BE2C (cell line): Measurements from ENCODE around the gene UBE2V1. TPM values are rescaled to one million over a fixed set of nuclear protein-coding genes. Genes with fewer than 3 reads are reported as not detected.
A peak's percentile ranks its signal among the peaks of the same experiment; 100 is the strongest.
"Not testable (repeated sequence)": the region's sequence is repeated elsewhere in the genome, so short reads cannot be mapped to it uniquely, and the experiment has no call there.

ENCODE experiments used
- DNase-seq: peaks from one replicate; pipeline ENCODE4 v3.0.0-alpha.2; 2020
- H3K27me3 ChIP-seq: fragments of 250-450 bp; sonication (Bioruptor Pico); 2 replicates; pipeline ENCODE4 v1.5.1; 2020; ENCODE audit warnings: mild to moderate bottlenecking
- H3K36me3 ChIP-seq: fragments of 250-450 bp; sonication (Bioruptor Pico); 2 replicates; pipeline ENCODE4 v1.5.1; 2020; ENCODE audit warnings: mild to moderate bottlenecking
- H3K4me1 ChIP-seq: fragments of 250-450 bp; sonication (Bioruptor Pico); 2 replicates; pipeline ENCODE4 v1.5.1; 2020
- H3K4me3 ChIP-seq: 2 replicates; pipeline ENCODE4 v1.5.1; 2011; ENCODE audit warnings: low read depth, low read length
- H3K9me3 ChIP-seq: fragments of 250-450 bp; sonication (Bioruptor Pico); 2 replicates; pipeline ENCODE4 v1.5.1; 2020
- polyA plus RNA-seq: library from polyadenylated mRNA; unstranded; fragments of >200 nt; gene quantifications from one replicate; pipeline ENCODE4 v1.2.1, GENCODE V29; 2012; ENCODE audit warnings: low read depth, missing spikeins; ENCODE audit not compliant: insufficient read length, insufficient read depth
- TF ChIP-seq, protein P1 (sequence below): IDR thresholded peaks from 2 replicates; pipeline ENCODE4 v1.5.1; 2012; ENCODE audit warnings: mild to moderate bottlenecking, low read depth, low read length

Gene UBE2V1
- polyA plus RNA-seq: 88.4 TPM

DNA sequence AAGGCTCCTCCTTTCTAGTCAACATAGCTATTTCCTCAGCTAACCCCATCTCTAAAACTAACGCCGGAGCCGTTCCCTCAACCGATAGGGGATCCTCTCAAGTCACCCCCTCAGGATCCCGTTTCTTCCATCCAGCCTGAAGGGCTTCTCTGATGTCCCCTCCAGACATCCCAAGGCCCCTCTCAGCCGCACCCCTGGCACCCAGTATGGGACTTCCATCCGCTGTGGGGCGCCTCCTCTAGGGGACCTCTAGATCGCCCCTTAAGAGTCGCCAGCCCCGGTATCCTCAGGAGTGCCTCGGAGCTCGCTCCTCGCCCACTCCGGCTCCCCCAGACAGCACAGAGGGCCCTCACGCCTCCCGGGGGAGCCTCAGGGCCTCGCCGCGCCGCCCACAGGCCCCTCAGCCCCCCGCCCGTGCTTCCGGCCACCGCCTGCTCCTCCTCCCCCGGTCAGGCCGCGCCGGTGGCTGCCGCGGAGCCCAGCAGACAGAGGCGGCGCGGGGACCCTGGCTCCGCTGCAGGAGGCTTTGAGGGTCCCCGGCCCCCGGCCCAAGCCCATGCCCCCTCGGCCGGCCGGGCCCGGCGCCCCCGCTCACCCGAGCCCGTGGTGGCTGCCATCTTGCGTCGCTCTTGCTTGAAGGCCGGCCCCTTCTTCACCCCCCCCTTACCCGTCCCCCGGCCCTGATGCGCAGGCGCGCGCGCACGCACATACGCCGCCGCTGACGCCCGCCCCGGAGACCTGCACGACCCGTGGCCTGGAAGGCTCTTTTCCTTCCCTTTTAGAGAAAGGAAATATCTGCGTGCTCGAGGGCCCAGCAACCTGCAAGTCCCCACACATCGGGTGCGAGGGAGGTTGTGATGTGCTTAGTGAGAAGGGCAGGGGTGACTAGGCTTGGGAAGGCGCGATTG lies at the start of gene UBE2V1:
Gene UBE2V1, minus strand, starts transcription at position 639 of the 908 bp plus-strand sequence. Its CDS starts 22 bp downstream, at position 617.
- Histone ChIP-seq H3K27me3 (no peaks in the 10 kb centered on the region), H3K4me3 (peak within 1 kb of the TSS; percentile 85), H3K9me3 (no peaks in the 10 kb centered on the region), H3K36me3 (peaks cover 14% of the 10 kb centered on the region), H3K4me1 (peaks cover 6% of the 10 kb centered on the region; the same call in 1 of the 2 replicates)
- TF ChIP-seq, protein P1, sequence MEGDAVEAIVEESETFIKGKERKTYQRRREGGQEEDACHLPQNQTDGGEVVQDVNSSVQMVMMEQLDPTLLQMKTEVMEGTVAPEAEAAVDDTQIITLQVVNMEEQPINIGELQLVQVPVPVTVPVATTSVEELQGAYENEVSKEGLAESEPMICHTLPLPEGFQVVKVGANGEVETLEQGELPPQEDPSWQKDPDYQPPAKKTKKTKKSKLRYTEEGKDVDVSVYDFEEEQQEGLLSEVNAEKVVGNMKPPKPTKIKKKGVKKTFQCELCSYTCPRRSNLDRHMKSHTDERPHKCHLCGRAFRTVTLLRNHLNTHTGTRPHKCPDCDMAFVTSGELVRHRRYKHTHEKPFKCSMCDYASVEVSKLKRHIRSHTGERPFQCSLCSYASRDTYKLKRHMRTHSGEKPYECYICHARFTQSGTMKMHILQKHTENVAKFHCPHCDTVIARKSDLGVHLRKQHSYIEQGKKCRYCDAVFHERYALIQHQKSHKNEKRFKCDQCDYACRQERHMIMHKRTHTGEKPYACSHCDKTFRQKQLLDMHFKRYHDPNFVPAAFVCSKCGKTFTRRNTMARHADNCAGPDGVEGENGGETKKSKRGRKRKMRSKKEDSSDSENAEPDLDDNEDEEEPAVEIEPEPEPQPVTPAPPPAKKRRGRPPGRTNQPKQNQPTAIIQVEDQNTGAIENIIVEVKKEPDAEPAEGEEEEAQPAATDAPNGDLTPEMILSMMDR: no peak
- peak; percentile 92 for DNase-seq

DNA sequence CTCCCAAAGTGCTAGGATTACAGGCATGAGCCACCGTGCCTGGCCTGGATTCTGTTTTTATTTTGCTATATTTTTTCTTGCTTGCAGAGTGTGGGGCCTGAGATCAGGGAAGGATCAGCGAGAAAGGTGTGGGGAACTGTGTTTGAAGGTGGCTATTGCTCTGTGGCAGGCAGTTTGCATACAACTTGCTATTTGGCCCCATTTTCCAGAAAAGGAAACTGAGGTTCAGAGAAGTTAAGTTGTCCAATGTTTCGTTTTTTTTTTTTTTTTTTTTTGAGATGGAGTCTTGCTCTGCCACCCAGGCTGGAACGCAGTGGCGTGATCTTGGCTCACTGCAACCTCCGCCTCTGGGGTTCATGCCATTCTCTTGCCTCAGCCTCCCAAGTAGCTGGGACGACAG lies 48.5 kb upstream of the UBE2V1 start:
- H3K9me3 ChIP-seq, DNase-seq, H3K27me3 ChIP-seq, H3K36me3 ChIP-seq, H3K4me1 ChIP-seq, H3K4me3 ChIP-seq: not testable (repeated sequence)

DNA sequence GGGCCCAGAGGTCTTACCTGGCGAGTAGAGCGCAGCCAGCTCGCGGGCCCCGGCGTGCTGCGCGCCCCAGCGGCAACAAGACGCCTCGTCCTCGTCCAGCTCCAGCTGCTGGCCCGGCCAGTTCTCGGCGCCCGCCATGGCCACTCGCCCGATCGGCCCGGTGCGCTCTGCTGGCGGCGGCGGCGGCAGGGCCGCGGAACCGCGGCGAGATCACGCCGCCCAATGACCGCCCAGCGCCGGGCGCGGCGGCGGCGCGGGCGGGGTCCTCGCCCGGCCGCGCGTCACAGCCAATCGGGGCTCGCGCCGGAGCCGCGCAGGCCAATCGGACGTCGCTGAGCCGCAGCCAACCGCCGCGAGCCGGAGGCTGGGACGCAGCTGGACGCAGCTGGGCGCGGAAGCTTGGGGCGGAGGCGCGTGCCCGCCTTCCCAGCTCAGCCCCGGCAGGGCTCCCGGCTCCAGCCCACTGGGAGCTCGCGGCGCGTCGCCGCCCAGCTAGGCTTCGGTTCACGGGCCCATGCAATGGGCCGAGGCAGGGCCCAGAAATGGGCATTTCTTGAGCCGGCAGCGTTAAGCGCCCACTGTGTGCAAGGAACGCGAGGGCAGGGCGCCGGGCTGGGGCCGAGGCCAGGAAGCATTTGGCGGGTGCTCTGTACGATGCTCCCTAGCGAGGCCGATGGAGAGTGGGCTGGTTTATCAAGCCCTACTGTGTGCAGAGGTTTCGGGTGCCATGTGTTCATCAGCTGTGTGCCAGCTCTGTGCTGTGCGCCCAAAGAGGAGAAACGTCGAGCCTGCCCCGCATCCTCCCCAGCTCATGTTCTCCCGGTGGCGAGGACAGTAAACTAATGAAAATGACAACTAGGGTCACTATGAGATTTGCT lies 40.8 kb upstream of the UBE2V1 start, which contains the start of gene PEDS1:
Gene PEDS1, minus strand, starts transcription at position 224 of the 878 bp plus-strand sequence. Its CDS starts 86 bp downstream, at position 138.
- TF ChIP-seq, protein P1: no peak
- no peaks in the 10 kb centered on the region for H3K9me3 ChIP-seq
- peak; percentile 95 for DNase-seq
- peak within 1 kb of the TSS; percentile 96 for H3K4me3 ChIP-seq
- H3K27me3 ChIP-seq: no peaks in the 10 kb centered on the region
- H3K36me3 ChIP-seq: peaks cover 11% of the 10 kb centered on the region
- H3K4me1 ChIP-seq: peaks cover 5% of the 10 kb centered on the region

DNA sequence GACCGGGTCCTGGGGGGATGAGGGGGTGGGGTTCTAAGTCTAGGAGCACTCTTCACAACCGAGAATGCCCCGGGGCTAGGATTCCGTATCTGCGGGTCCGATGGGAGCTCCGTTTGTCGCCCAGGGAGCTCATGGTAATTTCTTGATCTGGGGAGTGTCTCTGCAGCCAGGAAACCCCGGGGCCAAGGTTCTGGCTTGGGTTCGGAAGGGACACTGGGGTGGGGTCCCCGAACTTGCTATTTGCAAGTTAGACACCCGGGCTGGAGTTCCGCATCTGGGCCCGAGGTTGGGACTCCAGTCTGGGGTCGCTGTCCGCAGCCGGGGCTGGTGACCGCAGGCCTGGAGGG lies 40.2 kb upstream of the UBE2V1 start:
- H3K4me1 ChIP-seq: peaks cover 5% of the 10 kb centered on the region
- DNase-seq: peak; percentile 32

DNA sequence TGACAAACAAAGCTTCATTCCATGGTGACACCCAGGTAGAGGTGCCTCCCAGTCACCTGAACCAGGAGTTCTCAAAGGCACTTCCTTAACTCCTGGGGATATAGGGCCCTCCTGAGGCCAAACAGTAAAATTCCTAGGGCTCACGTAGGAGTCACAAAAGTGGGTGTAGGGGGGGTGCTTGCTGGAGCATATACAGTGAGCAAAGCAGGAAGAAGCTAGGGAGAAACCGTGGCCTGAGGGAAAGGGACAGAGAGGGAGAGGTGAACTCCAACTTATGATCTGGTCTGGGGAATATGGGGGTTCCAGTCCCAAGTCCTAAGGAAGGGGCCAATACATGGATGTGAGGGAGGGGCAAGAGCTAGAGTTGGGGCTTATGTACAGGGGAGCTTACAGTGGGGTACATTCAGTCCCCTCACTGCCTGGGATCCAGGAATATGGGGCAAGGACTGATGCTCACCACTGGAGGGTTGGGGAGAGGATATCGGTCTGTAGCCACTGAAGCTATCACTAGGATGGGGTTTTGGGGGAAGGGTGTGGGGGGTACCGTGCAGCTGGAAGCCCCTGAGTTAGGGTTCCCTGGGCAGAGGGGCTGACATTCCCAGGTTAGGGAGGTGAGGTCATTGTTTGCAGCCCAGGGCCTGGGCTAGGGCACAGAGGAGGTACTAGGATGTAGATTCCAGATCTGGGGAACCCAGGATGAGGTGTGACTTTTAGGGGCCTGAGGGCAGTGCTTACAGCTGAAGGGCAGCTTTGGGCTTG lies 39.6 kb upstream of the UBE2V1 start:
- no peaks in the 10 kb centered on the region for H3K9me3 ChIP-seq
- H3K36me3 ChIP-seq: peaks cover 11% of the 10 kb centered on the region
- peaks cover 5% of the 10 kb centered on the region for H3K4me1 ChIP-seq
- DNase-seq: no peak
- TF ChIP-seq, protein P1: no peak
- peak overlapping the region; percentile 96 for H3K4me3 ChIP-seq
- H3K27me3 ChIP-seq: no peaks in the 10 kb centered on the region

More for the DNA sequence above, 40.2 kb upstream of the UBE2V1 start:
- Histone ChIP-seq H3K36me3 (peaks cover 11% of the 10 kb centered on the region), H3K4me3 (peak overlapping the region; percentile 96), H3K27me3 (no peaks in the 10 kb centered on the region), H3K9me3 (no peaks in the 10 kb centered on the region)
- TF ChIP-seq, protein P1: no peak
